K562 (cell line): Measurements from ENCODE around the gene KCNH2. TPM values are rescaled to one million over a fixed set of nuclear protein-coding genes. Genes with fewer than 3 reads are reported as not detected.

Source experiments
- BDP1 ChIP-seq: IDR thresholded peaks from 3 replicates; pipeline ENCODE4 v1.6.1; 2011; ENCODE audit not compliant: insufficient read length, insufficient read depth
- C11orf30 ChIP-seq: fragments of 450-650 bp; IDR thresholded peaks from 2 replicates; pipeline ENCODE4 v1.6.1; 2016; ENCODE audit warnings: low read depth, mild to moderate bottlenecking
- EHMT2 ChIP-seq: fragments of 450-650 bp; IDR thresholded peaks from 2 replicates; pipeline ENCODE4 v1.6.1; 2018; ENCODE audit warnings: antibody characterized with exemption
- ELF1 ChIP-seq: fragments of 200-800 bp; sonication (Bioruptor generic); IDR thresholded peaks from 2 replicates; pipeline ENCODE4 v1.6.1; 2016; ENCODE audit warnings: missing genetic modification characterization, missing compliant biosample characterization
- FOXJ2 ChIP-seq: fragments of 200-800 bp; sonication (Bioruptor generic); IDR thresholded peaks from 2 replicates; pipeline ENCODE4 v1.6.1; 2016; ENCODE audit warnings: missing genetic modification characterization, missing compliant biosample characterization
- HNRNPL ChIP-seq: fragments of 200-400 bp; formaldehyde crosslinking; IDR thresholded peaks from 2 replicates; pipeline ENCODE4 v1.6.1; 2017; ENCODE audit warnings: low read depth, mild to moderate bottlenecking, low read length
- IRF9 ChIP-seq: fragments of 450-650 bp; IDR thresholded peaks from 2 replicates; pipeline ENCODE4 v1.6.1; 2016; ENCODE audit warnings: missing biosample characterization, missing genetic modification characterization
- L3MBTL2 ChIP-seq: fragments of 450-650 bp; IDR thresholded peaks from 2 replicates; pipeline ENCODE4 v1.6.1; 2016; ENCODE audit warnings: mild to moderate bottlenecking, moderate library complexity
- LCOR ChIP-seq: sonication (generic); formaldehyde crosslinking; IDR thresholded peaks from 2 replicates; pipeline ENCODE4 v1.8.0; 2022; ENCODE audit warnings: mild to moderate bottlenecking, missing genetic modification reagents
- NFE2L1 ChIP-seq: fragments of 450-650 bp; IDR thresholded peaks from 2 replicates; pipeline ENCODE4 v1.6.1; 2016; ENCODE audit warnings: missing genetic modification characterization, low read depth, mild to moderate bottlenecking, missing compliant biosample characterization, moderate library complexity, borderline replicate concordance
- PHF20 ChIP-seq: fragments of 450-650 bp; IDR thresholded peaks from 2 replicates; pipeline ENCODE4 v1.6.1; 2018; ENCODE audit not compliant: partially characterized antibody
- PHF8 ChIP-seq: fragments of 200-600 bp; sonication (generic); IDR thresholded peaks from 2 replicates; pipeline ENCODE4 v1.6.1; 2012; ENCODE audit warnings: mixed run types, mild to moderate bottlenecking, inconsistent platforms, low read length, moderate library complexity, borderline replicate concordance
- RCOR1 ChIP-seq, 2 experiments: IDR thresholded peaks; 2 replicates each; pipeline ENCODE4 v1.6.1; 2012; ENCODE audit warnings: low read depth in 2 of 2, low read length in 2 of 2, borderline replicate concordance in 1 of 2, improper control_type of control experiment in 1 of 2
- RFX1 ChIP-seq: fragments of 450-650 bp; IDR thresholded peaks from 2 replicates; pipeline ENCODE4 v1.6.1; 2016; ENCODE audit warnings: mild to moderate bottlenecking, moderate library complexity
- RNF2 ChIP-seq: sonication (generic); IDR thresholded peaks from 2 replicates; pipeline ENCODE4 v1.6.1; 2016
- SMAD3 ChIP-seq: fragments of 450-650 bp; formaldehyde crosslinking; conservative IDR thresholded peaks from 2 replicates; pipeline ENCODE4 v1.4.0; 2020; ENCODE audit warnings: mild to moderate bottlenecking
- STAT6 ChIP-seq: sonication (generic); formaldehyde crosslinking; IDR thresholded peaks from 2 replicates; pipeline ENCODE4 v1.8.1; 2023; ENCODE audit warnings: mild to moderate bottlenecking, missing genetic modification reagents
- TAF9B ChIP-seq: fragments of 450-650 bp; IDR thresholded peaks from 2 replicates; pipeline ENCODE4 v1.6.1; 2018; ENCODE audit warnings: mild to moderate bottlenecking; ENCODE audit not compliant: partially characterized antibody
- TFAM ChIP-seq: fragments of 250-450 bp; sonication (Bioruptor Pico); conservative IDR thresholded peaks from 2 replicates; pipeline ENCODE4 v1.5.0; 2021; ENCODE audit warnings: mild to moderate bottlenecking, moderate library complexity
- USF1 ChIP-seq: sonication (generic); formaldehyde crosslinking; IDR thresholded peaks from 2 replicates; pipeline ENCODE4 v1.9.0; 2022; ENCODE audit warnings: mild to moderate bottlenecking, missing genetic modification reagents
- ZBTB2 ChIP-seq: fragments of 450-650 bp; IDR thresholded peaks from 2 replicates; pipeline ENCODE4 v1.6.1; 2016; ENCODE audit warnings: antibody characterized with exemption
- ZNF143 ChIP-seq: sonication (generic); formaldehyde crosslinking; IDR thresholded peaks from 2 replicates; pipeline ENCODE4 v1.9.0; 2022; ENCODE audit warnings: mild to moderate bottlenecking, missing genetic modification reagents
- ZNF232 ChIP-seq: sonication (generic); formaldehyde crosslinking; IDR thresholded peaks from 2 replicates; pipeline ENCODE4 v1.8.0; 2022; ENCODE audit warnings: mild to moderate bottlenecking, missing genetic modification reagents
- ZNF347 ChIP-seq: fragments of 450-650 bp; formaldehyde crosslinking; IDR thresholded peaks from 2 replicates; pipeline ENCODE4 v1.4.0; 2020; ENCODE audit warnings: low read depth, mild to moderate bottlenecking, moderate library complexity
- ZNF586 ChIP-seq: fragments of 450-650 bp; formaldehyde crosslinking; conservative IDR thresholded peaks from 2 replicates; pipeline ENCODE4 v1.4.0; 2020; ENCODE audit warnings: mild to moderate bottlenecking, moderate library complexity
- ZSCAN29 ChIP-seq: fragments of 450-650 bp; IDR thresholded peaks from 2 replicates; pipeline ENCODE4 v1.6.1; 2017
- polyA plus RNA-seq, 8 experiments: library from polyadenylated mRNA; depleted of rRNA in 4 of 8; stranded (reverse) in 5 of 8; unstranded in 3 of 8; fragments of >200 nt; fragmentation: Nextera tagmentation in 2 of 8; fragmentation: Illumina TruSeq in 1 of 8; extraction: Ambion mirVana in 2 of 8; extraction: Trizol in 1 of 8; gene quantifications; 2 replicates each; pipeline versions ENCODE4 v1.2.1 to v1.2.3, GENCODE V29; 2011 to 2014; ENCODE audit warnings: inconsistent platforms in 1 of 8, missing spikeins in 1 of 8
- total RNA-seq, 7 experiments: library from RNA; depleted of rRNA in 6 of 7; stranded (reverse); fragments of >200 nt in 6 of 7; fragmentation: Illumina TruSeq in 2 of 7; extraction: Trizol in 2 of 7; gene quantifications; 2 replicates each; pipeline versions ENCODE4 v1.2.1 to v1.2.3, GENCODE V29; 2011 to 2021; ENCODE audit warnings: low replicate concordance in 1 of 7

KCNH2 gene
- total and polyA plus RNA-seq, 9 of the 15 experiments (the other 6 are each of a cell fraction or from before 2014, with no cell fraction given): 18.1 to 368 (median 218) TPM

- no peak for TF ChIP-seq L3MBTL2
- no peak for TF ChIP-seq ZNF347 (CRISPR knock-in tag)
- no peak for TF ChIP-seq RNF2
- TF ChIP-seq ZSCAN29: no peak
- no peak for TF ChIP-seq PHF20
- TF ChIP-seq ZBTB2: no peak
- TF ChIP-seq BDP1: no peak
- peak; percentile 40 for TF ChIP-seq EHMT2
- TF ChIP-seq STAT6: no peak
- TF ChIP-seq HNRNPL: no peak
- TF ChIP-seq ZNF586 (CRISPR knock-in tag): no peak
- TF ChIP-seq LCOR (CRISPR knock-in tag): peak; percentile 69; the same call in 1 of the 2 replicates
- 0 out of 2 replicates have a peak, but pooled peaks have one; percentile 37 for TF ChIP-seq SMAD3
- no peak for TF ChIP-seq RFX1
- peak in 1 of 2 experiments; percentile 71; a peak in 1 of 4 replicates for TF ChIP-seq RCOR1 (IDR thresholded peaks at IDR 0.05; ENCODE audit: borderline replicate concordance in 1 of 2, low read depth in 2 of 2, low read length in 2 of 2)
- TF ChIP-seq TAF9B: peak; percentile 69
- TF ChIP-seq C11orf30: peak; percentile 24; the same call in 1 of the 2 replicates
- TF ChIP-seq ZNF232: no peak
- no peak; the same call in 1 of the 2 replicates for TF ChIP-seq ELF1 (tag)
- no peak for TF ChIP-seq FOXJ2 (tag)
- TF ChIP-seq NFE2L1 (tag): no peak
- TF ChIP-seq PHF8: no peak
- no peak for TF ChIP-seq ZNF143 (CRISPR knock-in tag)
- TF ChIP-seq TFAM (CRISPR knock-in tag): no peak
- no peak for TF ChIP-seq USF1 (CRISPR knock-in tag)
- TF ChIP-seq IRF9: 0 out of 2 replicates have a peak, but pooled peaks have one; percentile 28
These were observed 50.2 kb downstream of the KCNH2 start (continued) for GRCh38 chr7:150927956-150928344.
